Activated T-helper 1 cell treated with anti-CD3 and anti-CD28 coated beads, Interleukin-12 subunit alpha, Interleukin-12 subunit beta, Interleukin-2, Interleukin-4 antibody, amounts not matched to agents 30 ng/mL and 10 ng/mL and 1 ng/mL, durations not matched to agents 14 hours and 24 hours and 36 hours (primary cell): Measurements from ENCODE around the gene MAST3. TPM values are rescaled to one million over a fixed set of nuclear protein-coding genes. Genes with fewer than 3 reads are reported as not detected.

Source experiments
- DNase-seq: peaks from one replicate; pipeline ENCODE4 v3.0.0; 2021; ENCODE audit warnings: low spot score
- H3K27ac Mint-ChIP-seq: one replicate; pipeline ENCODE4 v1.8.0; 2021; ENCODE audit warnings: mild to moderate bottlenecking, mixed read lengths
- H3K27me3 Mint-ChIP-seq: one replicate; pipeline ENCODE4 v1.8.0; 2022; ENCODE audit warnings: mild to moderate bottlenecking, moderate library complexity, mixed read lengths; ENCODE audit not compliant: insufficient read depth
- H3K36me3 Mint-ChIP-seq: one replicate; pipeline ENCODE4 v1.8.0; 2021; ENCODE audit warnings: low read depth, mixed read lengths
- H3K4me1 Mint-ChIP-seq: one replicate; pipeline ENCODE4 v1.8.0; 2021; ENCODE audit warnings: low read depth, mixed read lengths
- H3K4me3 Mint-ChIP-seq: one replicate; pipeline ENCODE4 v1.8.0; 2021; ENCODE audit warnings: mild to moderate bottlenecking, moderate library complexity, mixed read lengths
- H3K9me3 Mint-ChIP-seq: one replicate; pipeline ENCODE4 v1.8.0; 2021; ENCODE audit warnings: mixed read lengths
- intact Hi-C: fragments of 100-400 bp; cut with micrococcal nuclease; formaldehyde crosslinking; loops from one replicate; pipeline ENCODE4 v1.15.1; 2024
- total RNA-seq: library from RNA; stranded (reverse); gene quantifications from 2 replicates; pipeline ENCODE4 v1.2.3, GENCODE V29; 2022

The MAST3 gene
- total RNA-seq, 1 donor from 2014 or later = 16.5 TPM

DNA sequence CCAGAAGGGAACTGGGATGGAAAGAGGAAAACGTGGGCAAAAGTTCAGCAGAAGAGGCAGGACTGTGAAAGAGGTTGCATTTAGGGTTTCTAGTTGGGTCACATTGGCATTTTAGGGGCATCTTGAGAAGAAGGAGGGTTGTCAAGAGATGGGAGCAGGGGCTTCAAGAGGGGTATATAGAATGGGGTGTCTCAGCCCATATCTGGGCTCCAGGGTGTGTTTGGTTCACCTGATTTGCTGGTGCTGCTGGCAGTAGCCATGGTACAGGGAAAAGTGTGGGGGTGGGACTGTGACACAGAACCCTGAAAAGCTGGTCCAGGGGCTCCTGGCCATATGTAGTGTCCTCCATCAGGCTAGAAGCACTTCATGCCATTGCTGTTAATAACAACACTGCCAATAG, 22.5 kb downstream of the MAST3 start:
- no peak for DNase-seq
- H3K4me1 Mint-ChIP-seq = peaks cover 28% of the 10 kb centered on the region
- H3K27me3 Mint-ChIP-seq = no peaks in the 10 kb centered on the region
- peaks cover 14% of the 10 kb centered on the region for H3K36me3 Mint-ChIP-seq
- no peaks in the 10 kb centered on the region for H3K9me3 Mint-ChIP-seq
- peak overlapping the region; percentile 93 for H3K27ac Mint-ChIP-seq
- H3K4me3 Mint-ChIP-seq = peak overlapping the region; percentile 84
- intact Hi-C loops = no loop called here

DNA sequence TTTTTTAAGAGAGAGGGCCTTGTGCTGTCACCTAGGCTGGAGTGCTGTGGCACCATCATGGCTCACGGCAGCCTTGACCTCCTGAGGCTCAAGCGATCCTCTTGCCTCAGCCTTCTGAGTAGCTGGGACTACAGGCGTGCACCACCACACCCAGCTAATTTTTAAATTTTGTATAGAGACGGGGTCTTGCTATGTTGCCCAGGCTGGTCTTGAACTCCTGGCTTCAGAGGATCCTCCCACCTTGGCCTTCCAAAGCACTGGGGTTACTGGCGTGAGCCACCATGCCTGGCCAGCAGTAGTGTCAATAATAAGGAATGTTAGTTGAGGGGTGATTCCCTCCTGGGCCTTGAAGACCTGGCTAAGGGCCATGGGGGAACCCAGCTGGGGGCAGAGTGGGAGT, 23.6 kb downstream of the MAST3 start:
- no peak for DNase-seq
- Mint-ChIP-seq H3K4me3 (no peak overlapping the region), H3K27ac (peak overlapping the region; percentile 34), H3K9me3 (no peaks in the 10 kb centered on the region), H3K27me3 (no peaks in the 10 kb centered on the region), H3K36me3 (peaks cover 17% of the 10 kb centered on the region), H3K4me1 (peaks cover 32% of the 10 kb centered on the region)
- intact Hi-C loops = no loop called here

DNA sequence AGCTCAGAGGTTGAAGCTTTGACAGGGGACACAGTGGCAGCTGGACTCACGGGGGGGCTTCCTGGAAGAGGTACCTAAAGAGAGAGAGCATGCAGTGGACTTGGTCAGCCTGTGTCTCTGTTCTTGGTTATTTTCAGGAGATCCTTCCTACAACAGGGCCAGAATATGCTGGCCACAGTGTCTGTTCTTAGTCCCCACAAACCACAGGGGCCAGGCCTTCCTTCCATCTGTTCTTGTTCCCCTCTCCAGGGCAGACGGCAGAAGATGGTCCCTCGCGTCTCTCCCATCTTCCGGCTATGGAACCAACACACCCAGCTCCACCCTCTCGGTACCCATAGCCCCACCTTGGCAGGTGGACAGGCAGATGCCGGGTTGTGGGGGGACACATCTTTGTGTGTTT, 24.8 kb downstream of the MAST3 start:
- no peak overlapping the region for H3K27ac Mint-ChIP-seq
- no peaks in the 10 kb centered on the region for H3K27me3 Mint-ChIP-seq
- H3K4me3 Mint-ChIP-seq = no peak overlapping the region
- peaks cover 17% of the 10 kb centered on the region for H3K36me3 Mint-ChIP-seq
- intact Hi-C loops = no loop called here
- no peak for DNase-seq
- peaks cover 26% of the 10 kb centered on the region for H3K4me1 Mint-ChIP-seq
- no peaks in the 10 kb centered on the region for H3K9me3 Mint-ChIP-seq

DNA sequence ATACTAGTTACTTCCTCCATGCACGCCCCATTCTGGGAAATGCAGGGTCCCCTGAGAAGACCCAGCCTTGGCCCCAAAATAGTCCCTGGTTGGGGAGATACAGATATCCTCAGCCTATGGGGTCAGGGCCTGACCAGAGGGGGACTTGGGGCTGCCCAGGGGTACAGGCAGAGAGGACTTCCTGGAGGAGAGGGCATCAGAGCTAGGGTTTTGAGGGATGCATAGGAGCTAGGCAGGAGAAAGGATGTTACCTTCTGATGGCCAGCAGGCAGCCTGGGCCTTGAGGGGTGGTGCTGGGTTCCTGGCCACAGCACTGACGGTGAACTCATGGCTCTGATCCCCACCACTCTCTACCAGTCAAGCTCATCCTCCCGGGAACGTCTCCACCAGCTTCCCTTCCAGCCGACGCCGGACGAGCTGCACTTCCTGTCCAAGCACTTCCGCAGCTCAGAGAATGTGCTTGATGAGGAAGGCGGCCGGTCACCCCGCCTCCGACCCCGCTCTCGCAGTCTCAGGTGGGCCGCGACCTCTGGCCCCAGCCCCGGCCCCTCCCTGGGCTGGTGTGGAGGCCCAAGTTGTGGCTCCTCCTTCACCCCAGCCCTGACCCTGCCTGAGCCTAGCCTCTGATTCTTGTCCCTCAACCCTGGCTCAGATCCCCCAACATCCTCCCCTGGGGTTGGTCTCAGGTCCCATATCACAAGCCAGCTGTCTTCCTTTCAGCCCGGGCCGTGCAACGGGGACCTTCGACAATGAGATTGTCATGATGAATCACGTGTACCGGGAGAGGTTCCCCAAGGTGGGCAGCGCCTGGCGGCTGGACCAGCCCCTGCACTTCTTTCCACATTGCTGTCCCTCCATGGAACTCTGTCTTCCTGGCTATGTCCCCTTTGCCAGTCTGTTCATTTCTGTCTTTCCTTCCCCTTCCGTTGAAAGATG, 25.6 kb downstream of the MAST3 start:
- intact Hi-C loops = no loop called here
- Mint-ChIP-seq H3K27me3 (no peaks in the 10 kb centered on the region), H3K9me3 (no peaks in the 10 kb centered on the region), H3K4me1 (peaks cover 26% of the 10 kb centered on the region), H3K27ac (no peak overlapping the region), H3K4me3 (no peak overlapping the region), H3K36me3 (peaks cover 19% of the 10 kb centered on the region)
- no peak for DNase-seq

DNA sequence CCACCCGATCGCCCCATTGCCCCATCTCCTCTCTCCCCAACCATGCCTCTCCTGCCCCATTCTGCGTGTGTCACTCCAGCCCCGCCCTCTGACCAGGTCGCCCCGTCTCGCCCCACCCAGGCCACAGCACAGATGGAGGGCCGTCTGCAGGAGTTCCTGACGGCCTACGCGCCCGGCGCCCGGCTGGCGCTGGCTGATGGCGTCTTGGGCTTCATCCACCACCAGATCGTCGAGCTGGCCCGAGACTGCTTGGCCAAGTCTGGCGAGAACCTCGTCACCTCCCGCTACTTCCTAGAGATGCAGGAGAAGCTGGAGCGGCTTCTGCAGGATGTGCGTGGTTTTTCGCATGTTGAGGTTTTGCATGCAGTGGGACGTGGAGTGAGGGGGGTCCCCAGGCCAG, 26.2 kb downstream of the MAST3 start:
- no peak overlapping the region for H3K27ac Mint-ChIP-seq
- H3K4me1 Mint-ChIP-seq = peaks cover 26% of the 10 kb centered on the region
- H3K36me3 Mint-ChIP-seq = peaks cover 23% of the 10 kb centered on the region
- DNase-seq = no peak
- intact Hi-C loops = no loop called here
- no peaks in the 10 kb centered on the region for H3K27me3 Mint-ChIP-seq
- no peaks in the 10 kb centered on the region for H3K9me3 Mint-ChIP-seq
- H3K4me3 Mint-ChIP-seq = no peak overlapping the region

DNA sequence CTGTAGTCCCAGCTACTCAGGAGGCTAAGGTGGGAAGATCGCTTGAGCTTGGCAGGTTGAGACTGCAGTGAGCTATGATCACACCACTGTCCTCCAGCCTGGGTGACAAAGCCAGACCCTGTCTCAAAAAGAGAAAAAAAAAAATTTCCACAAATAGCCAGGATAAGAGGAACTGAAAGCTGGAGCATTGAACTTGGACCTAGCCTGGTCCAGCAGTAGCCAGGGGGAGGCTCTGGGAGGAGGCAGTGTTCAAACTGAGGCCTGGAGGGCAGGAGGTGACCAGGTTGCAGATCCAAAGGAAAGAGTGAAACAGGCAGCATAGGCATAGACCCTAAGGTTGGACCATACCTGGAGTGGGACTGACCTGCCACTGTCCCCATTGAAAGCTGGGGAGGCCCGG, 28.5 kb downstream of the MAST3 start:
- Mint-ChIP-seq H3K9me3 (no peaks in the 10 kb centered on the region), H3K27me3 (no peaks in the 10 kb centered on the region), H3K36me3 (peaks cover 33% of the 10 kb centered on the region), H3K4me1 (peaks cover 12% of the 10 kb centered on the region), H3K4me3 (no peak overlapping the region), H3K27ac (no peak overlapping the region)
- no peak for DNase-seq
- intact Hi-C loops = no loop called here

DNA sequence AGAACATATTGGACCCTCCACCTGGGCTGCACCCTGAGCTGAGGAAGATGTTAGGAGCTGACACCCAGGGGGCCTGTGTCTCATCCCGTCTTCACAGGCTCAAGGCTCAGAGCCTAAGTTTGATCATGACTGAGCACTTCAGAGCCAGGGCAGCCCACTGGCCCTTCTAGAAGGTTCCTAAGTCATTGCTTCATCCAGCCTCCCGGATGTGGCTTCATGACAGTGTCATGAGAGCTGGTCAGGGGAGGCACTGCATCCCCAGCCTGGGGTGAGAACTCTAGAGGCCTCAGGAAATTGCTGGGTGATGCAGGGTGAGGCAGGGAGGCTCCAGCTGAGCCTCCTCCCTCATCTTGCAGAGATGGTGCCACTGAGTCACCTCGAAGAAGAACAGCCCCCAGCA, 30.5 kb downstream of the MAST3 start:
- no peak for DNase-seq
- Mint-ChIP-seq H3K4me1 (peaks cover 12% of the 10 kb centered on the region), H3K27me3 (no peaks in the 10 kb centered on the region), H3K36me3 (peaks cover 38% of the 10 kb centered on the region), H3K4me3 (no peak overlapping the region), H3K9me3 (no peaks in the 10 kb centered on the region), H3K27ac (peak overlapping the region; percentile 78)
- intact Hi-C loops = no loop called here

DNA sequence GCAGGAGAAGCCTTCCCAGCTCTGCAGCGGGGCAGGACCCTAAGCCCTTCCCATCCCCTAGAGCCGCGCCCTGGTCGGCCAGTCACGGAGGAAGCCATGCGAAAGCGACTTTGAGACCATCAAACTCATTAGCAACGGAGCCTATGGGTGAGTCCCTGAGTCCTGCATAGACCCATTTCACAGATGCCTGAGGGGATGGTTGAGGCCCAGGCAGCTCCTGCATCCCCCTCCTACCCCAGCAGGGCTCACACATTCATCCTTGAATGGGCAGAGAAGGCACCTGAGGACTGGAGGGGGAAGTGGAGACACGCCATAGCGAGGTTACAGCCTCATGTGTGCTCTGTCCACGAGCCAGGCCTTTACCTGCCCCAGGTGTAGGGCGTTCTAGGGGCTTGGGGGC, 31.2 kb downstream of the MAST3 start:
- Mint-ChIP-seq H3K4me3 (no peak overlapping the region), H3K36me3 (peaks cover 33% of the 10 kb centered on the region), H3K27me3 (no peaks in the 10 kb centered on the region), H3K9me3 (no peaks in the 10 kb centered on the region), H3K27ac (no peak overlapping the region), H3K4me1 (peaks cover 12% of the 10 kb centered on the region)
- intact Hi-C loops = no loop called here
- no peak for DNase-seq

DNA sequence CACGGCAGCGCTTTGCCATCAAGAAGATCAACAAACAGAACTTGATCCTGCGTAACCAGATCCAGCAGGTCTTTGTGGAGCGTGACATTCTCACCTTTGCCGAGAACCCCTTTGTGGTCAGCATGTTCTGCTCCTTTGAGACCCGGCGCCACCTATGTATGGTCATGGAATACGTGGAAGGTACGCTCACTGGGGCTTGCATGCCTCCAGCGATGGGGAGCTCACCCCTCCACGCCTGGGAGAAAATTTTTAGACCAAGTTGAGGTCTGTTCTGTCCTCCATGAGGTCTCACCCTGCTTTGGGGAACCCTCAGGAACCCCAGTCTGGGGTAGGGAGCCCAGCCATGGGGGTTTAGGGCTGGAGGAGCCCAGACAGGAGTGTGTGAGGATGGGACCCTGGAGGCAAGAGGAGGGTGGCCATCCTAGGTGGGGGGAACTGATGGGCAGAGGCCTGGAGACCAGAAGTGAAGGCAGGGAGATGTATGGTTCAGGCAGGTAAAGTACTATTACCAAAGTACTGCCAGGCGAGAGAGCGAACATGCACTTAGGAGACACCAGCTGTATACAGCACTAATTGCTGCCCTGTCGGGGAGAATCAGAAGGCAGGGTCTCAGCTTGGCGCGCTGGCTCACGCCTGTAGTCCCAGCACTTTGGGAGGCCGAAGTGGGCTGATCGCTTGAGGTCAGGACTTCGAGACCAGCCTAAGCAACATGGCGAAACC, 33.1 kb downstream of the MAST3 start:
- intact Hi-C loops = no loop called here
- H3K4me3 Mint-ChIP-seq = no peak overlapping the region
- no peaks in the 10 kb centered on the region for H3K27me3 Mint-ChIP-seq
- H3K4me1 Mint-ChIP-seq = peaks cover 12% of the 10 kb centered on the region
- DNase-seq = no peak
- no peaks in the 10 kb centered on the region for H3K9me3 Mint-ChIP-seq
- H3K36me3 Mint-ChIP-seq = peaks cover 35% of the 10 kb centered on the region
- H3K27ac Mint-ChIP-seq = no peak overlapping the region

DNA sequence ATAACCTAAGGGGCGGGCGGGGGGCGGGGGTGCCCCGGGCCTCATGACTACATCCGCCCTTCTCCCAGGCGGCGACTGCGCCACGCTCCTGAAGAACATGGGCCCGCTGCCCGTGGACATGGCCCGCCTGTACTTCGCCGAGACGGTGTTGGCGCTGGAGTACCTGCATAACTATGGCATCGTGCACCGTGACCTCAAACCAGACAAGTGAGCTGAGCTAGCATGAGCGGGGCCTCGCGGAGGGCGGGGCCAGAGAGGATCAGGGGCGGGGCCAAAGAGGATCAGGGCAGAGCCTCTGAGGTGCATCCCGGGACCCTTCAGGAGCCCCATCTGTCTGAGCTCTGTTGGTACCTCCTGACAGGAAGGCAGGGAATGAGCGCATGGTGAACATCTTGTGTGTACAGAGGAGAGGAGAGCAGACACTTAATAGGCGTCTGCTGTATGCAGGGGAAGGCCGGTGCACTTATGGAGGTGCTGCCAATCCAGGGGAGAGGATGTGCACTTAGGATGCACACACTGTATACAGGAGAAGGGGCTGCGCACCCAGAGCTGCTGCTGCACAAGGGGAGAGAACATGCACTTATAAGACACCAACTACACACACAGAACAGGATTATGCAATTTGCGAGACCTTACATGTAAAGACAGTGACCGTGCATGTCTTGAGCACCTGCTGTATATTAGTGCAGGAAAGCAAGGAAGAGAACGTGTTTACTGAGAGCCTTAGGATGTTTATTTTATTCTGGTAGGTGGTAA, 34.4 kb downstream of the MAST3 start:
- Mint-ChIP-seq H3K36me3 (peaks cover 35% of the 10 kb centered on the region), H3K27ac (no peak overlapping the region), H3K27me3 (no peaks in the 10 kb centered on the region), H3K4me1 (peaks cover 7% of the 10 kb centered on the region), H3K4me3 (no peak overlapping the region), H3K9me3 (no peaks in the 10 kb centered on the region)
- intact Hi-C loops = no loop called here
- DNase-seq = no peak

DNA sequence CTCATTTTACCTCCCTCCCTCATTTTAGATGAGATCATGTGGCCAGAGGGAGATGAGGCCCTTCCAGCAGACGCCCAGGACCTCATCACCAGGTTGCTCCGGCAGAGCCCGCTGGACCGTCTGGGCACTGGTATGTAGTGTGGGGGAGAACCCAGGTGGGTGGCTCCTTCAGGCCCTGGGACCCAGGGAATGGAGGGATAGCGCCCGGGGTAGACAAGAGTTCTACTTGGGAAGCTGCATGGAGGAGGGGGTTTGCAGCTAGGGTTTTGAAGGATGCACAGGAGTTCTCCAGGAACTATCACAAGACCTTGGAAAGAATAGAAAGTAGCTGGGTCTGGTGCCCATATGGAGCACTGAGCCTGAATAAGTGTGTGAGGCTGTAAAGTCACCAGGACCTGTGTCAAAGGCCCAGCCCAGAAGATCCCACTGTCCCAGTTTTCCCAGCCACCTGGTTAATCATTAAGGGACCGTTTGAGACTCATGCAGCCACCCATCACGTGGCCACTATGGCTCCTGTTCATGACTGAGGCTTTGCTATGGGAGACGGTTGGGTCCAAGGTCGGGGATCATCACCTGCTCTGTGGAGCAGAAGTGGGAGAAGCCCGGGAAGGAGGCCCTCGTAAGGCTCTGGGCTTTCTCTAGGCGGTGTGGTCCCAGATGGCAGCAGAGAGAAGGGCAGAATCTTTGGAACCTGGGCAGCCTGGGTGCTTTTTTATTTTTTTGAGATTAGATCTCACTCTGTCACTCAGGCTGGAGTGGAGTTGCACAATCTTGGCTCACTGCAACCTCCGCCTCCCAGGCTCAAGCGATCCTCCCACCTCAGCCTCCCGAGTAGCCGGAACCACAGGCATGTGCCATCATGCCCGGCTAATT, 38.4 kb downstream of the MAST3 start:
- Mint-ChIP-seq H3K4me3 (no peak overlapping the region), H3K27ac (no peak overlapping the region), H3K27me3 (no peaks in the 10 kb centered on the region), H3K9me3 (no peaks in the 10 kb centered on the region), H3K36me3 (peaks cover 24% of the 10 kb centered on the region), H3K4me1 (no peaks in the 10 kb centered on the region)
- no peak for DNase-seq
- intact Hi-C loops = no loop called here

DNA sequence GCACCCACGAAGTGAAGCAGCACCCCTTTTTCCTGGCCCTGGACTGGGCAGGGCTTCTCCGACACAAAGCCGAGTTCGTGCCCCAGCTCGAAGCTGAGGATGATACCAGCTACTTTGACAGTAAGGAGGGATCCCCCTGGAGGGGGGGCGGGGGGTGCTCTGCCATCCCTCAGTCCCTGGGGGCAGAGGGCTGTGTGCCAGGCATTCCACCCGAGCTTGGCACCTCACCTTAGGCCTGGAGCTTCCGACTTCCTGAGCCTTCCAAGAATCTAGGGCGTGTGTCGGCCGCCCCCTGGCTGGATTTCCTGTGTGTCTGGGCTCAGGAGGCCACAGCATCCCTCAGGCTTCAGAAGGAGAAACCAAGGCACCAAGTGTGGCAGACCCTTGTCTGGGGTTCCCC, 39.7 kb downstream of the MAST3 start:
- H3K36me3 Mint-ChIP-seq = peaks cover 22% of the 10 kb centered on the region
- DNase-seq = no peak
- H3K9me3 Mint-ChIP-seq = no peaks in the 10 kb centered on the region
- H3K4me1 Mint-ChIP-seq = no peaks in the 10 kb centered on the region
- H3K4me3 Mint-ChIP-seq = no peak overlapping the region
- intact Hi-C loops = no loop called here
- H3K27me3 Mint-ChIP-seq = no peaks in the 10 kb centered on the region
- no peak overlapping the region for H3K27ac Mint-ChIP-seq
